Measurements from ENCODE around the gene CD151.

CD151 gene

DNA sequence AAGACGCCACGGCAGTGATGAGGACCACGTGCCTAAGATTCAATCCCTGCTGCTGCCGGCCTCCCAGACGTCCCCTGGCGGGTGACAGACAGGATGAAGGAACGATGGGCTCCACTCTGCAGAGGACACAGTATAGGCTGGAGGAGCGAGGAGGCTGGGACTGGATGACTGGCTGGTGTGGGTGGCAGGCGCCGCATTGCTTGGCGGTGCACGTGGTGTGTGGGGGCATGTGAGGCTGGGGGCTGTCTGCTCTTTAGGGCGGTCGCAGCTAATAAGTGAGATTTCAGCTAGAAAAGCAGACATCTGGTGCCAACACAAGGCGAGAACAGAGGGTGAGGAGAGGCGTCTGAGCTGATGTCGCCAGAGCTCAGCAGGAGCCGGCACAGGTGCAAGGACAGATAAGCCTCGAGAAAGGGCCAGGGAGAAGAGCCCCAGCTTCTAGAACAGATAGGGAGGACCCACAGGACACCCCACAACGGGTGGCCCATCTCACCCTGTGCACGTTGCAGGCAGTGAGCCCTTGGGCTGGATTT, 43.1 kb downstream of the CD151 start:
- TF ChIP-seq POLR2AphosphoS5 (IDR thresholded peaks at IDR 0.05; ENCODE audit: low read depth, low read length) (no peak), FOXP2 (optimal IDR thresholded peaks at IDR 0.05; ENCODE audit: borderline replicate concordance, extremely low read depth, extremely low read length, insufficient read depth) (no peak), SIN3A (IDR thresholded peaks at IDR 0.05; ENCODE audit: borderline replicate concordance, insufficient read depth, low read length) (no peak), TAF1 (IDR thresholded peaks at IDR 0.05; ENCODE audit: borderline replicate concordance, insufficient read depth, low read length) (no peak)
- TF ChIP-seq, protein P1, sequence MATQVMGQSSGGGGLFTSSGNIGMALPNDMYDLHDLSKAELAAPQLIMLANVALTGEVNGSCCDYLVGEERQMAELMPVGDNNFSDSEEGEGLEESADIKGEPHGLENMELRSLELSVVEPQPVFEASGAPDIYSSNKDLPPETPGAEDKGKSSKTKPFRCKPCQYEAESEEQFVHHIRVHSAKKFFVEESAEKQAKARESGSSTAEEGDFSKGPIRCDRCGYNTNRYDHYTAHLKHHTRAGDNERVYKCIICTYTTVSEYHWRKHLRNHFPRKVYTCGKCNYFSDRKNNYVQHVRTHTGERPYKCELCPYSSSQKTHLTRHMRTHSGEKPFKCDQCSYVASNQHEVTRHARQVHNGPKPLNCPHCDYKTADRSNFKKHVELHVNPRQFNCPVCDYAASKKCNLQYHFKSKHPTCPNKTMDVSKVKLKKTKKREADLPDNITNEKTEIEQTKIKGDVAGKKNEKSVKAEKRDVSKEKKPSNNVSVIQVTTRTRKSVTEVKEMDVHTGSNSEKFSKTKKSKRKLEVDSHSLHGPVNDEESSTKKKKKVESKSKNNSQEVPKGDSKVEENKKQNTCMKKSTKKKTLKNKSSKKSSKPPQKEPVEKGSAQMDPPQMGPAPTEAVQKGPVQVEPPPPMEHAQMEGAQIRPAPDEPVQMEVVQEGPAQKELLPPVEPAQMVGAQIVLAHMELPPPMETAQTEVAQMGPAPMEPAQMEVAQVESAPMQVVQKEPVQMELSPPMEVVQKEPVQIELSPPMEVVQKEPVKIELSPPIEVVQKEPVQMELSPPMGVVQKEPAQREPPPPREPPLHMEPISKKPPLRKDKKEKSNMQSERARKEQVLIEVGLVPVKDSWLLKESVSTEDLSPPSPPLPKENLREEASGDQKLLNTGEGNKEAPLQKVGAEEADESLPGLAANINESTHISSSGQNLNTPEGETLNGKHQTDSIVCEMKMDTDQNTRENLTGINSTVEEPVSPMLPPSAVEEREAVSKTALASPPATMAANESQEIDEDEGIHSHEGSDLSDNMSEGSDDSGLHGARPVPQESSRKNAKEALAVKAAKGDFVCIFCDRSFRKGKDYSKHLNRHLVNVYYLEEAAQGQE (IDR thresholded peaks at IDR 0.05; ENCODE audit: insufficient read depth in 1 of 2, low read depth in 2 of 2, low read length in 2 of 2), result no peak

DNA sequence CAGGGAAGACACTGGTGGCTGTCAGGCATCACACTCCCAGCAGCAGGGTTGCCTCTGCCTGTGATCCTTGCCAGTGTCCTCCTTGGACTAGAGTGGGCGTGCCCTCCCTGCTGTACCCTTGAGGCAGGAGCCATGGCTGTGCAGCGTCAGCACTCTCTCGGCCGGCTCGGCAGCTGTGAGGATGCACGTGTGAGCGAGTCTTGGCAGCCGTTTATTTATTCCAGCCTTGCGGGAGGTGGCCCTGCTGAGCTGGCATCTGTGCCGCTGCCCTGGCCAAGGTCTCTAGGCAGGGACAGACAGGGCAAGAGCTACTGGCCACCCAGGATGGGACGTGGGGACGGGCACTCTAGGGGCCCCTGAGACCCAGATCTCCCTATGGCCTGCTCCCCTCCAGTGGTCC, 43.8 kb downstream of the CD151 start:
- TF ChIP-seq FOXP2 (optimal IDR thresholded peaks at IDR 0.05; ENCODE audit: borderline replicate concordance, extremely low read depth, extremely low read length, insufficient read depth) (no peak), POLR2AphosphoS5 (IDR thresholded peaks at IDR 0.05; ENCODE audit: low read depth, low read length) (no peak), TAF1 (IDR thresholded peaks at IDR 0.05; ENCODE audit: borderline replicate concordance, insufficient read depth, low read length) (no peak)
- TF ChIP-seq, protein P1 (IDR thresholded peaks at IDR 0.05; ENCODE audit: insufficient read depth in 1 of 2, low read depth in 2 of 2, low read length in 2 of 2), result no peak

DNA sequence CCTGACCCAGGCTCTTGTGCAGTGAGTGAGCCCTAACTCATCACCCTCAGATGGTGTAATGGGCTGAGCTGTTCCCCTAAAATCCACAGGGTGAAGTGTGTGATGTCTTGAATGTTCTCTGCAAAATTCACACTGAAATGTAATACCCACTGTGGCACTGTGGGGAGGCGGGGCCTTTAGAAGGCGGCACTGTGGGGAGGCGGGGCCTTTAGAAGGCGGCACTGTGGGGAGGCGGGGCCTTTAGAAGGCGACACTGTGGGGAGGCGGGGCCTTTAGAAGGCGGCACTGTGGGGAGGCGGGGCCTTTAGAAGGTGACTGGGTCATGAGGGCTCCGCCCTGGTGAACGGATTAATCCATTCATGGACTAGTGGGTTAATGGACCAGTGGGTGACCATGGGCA, 44.8 kb downstream of the CD151 start:
- TF ChIP-seq FOXP2 (optimal IDR thresholded peaks at IDR 0.05; ENCODE audit: borderline replicate concordance, extremely low read depth, extremely low read length, insufficient read depth) (no peak), POLR2AphosphoS5 (IDR thresholded peaks at IDR 0.05; ENCODE audit: low read depth, low read length) (no peak), TAF1 (IDR thresholded peaks at IDR 0.05; ENCODE audit: borderline replicate concordance, insufficient read depth, low read length) (no peak), SIN3A (IDR thresholded peaks at IDR 0.05; ENCODE audit: borderline replicate concordance, insufficient read depth, low read length) (no peak)
- TF ChIP-seq, protein P1 (IDR thresholded peaks at IDR 0.05; ENCODE audit: insufficient read depth in 1 of 2, low read depth in 2 of 2, low read length in 2 of 2), result no peak

DNA sequence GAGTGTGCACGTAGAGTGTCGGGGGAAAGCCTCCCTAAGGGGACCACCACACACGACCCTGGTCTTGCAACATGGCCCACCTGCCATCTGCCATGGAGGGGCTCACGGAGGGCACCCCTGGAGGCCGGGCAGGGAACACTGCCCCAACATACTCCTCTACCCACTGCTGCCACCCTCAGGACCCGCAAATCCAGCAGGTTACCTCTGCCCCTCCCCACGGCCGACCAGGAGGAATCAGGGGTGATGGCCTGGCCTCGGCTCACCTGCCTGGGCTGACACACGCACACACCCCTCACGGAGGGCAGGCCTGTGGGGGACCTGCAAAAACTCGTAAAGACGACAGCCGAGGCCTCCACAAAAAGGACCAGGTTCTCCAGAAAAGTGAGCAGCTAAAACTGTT, 47.7 kb downstream of the CD151 start:
- TF ChIP-seq FOXP2 (optimal IDR thresholded peaks at IDR 0.05; ENCODE audit: borderline replicate concordance, extremely low read depth, extremely low read length, insufficient read depth) (no peak), SIN3A (IDR thresholded peaks at IDR 0.05; ENCODE audit: borderline replicate concordance, insufficient read depth, low read length) (no peak), TAF1 (IDR thresholded peaks at IDR 0.05; ENCODE audit: borderline replicate concordance, insufficient read depth, low read length) (no peak), POLR2AphosphoS5 (IDR thresholded peaks at IDR 0.05; ENCODE audit: low read depth, low read length) (no peak)
- TF ChIP-seq, protein P1 (IDR thresholded peaks at IDR 0.05; ENCODE audit: insufficient read depth in 1 of 2, low read depth in 2 of 2, low read length in 2 of 2), result no peak

DNA sequence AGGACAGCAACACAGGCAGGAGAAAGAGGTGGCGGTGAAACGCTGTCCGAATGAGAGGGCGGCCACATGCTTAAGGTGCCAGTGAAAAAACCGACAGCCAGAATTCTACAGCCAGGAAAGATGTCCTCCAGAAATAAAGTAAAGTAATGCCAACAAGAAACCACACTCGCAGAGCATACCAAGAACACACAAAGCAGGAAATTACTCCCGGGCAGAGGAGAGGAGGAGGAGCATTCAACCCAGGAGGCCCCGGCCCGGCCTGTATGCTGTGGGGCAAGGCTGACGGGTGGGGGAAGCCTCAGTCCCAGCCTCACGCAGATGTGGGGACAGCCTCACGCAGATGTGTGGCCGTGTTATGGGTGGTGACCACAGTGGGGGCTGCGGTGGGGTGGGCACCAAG, 49.8 kb downstream of the CD151 start:
- TF ChIP-seq POLR2AphosphoS5 (IDR thresholded peaks at IDR 0.05; ENCODE audit: low read depth, low read length) (no peak), SIN3A (IDR thresholded peaks at IDR 0.05; ENCODE audit: borderline replicate concordance, insufficient read depth, low read length) (no peak), FOXP2 (optimal IDR thresholded peaks at IDR 0.05; ENCODE audit: borderline replicate concordance, extremely low read depth, extremely low read length, insufficient read depth) (no peak), TAF1 (IDR thresholded peaks at IDR 0.05; ENCODE audit: borderline replicate concordance, insufficient read depth, low read length) (no peak)
- TF ChIP-seq, protein P1 (IDR thresholded peaks at IDR 0.05; ENCODE audit: insufficient read depth in 1 of 2, low read depth in 2 of 2, low read length in 2 of 2), result no peak

Data from PFSK-1 (cell line).